Ectodermal cell (in vitro differentiated cells): ENCODE measurements around the gene SRF.

Experiments used
- H3K27ac ChIP-seq: 2 replicates; pipeline ENCODE4 v1.7.0; 2013; ENCODE audit warnings: mild to moderate bottlenecking, low read depth, low read length; ENCODE audit not compliant: insufficient read depth, poor library complexity, severe bottlenecking
- H3K27me3 ChIP-seq: 2 replicates; pipeline ENCODE4 v1.7.0; 2013; ENCODE audit warnings: mild to moderate bottlenecking, low read length; ENCODE audit not compliant: insufficient read depth, control insufficient read depth, poor library complexity, severe bottlenecking
- H3K36me3 ChIP-seq: one replicate; pipeline ENCODE4 v1.7.0; 2013; ENCODE audit warnings: low read length; ENCODE audit not compliant: control insufficient read depth, insufficient read depth
- H3K4me1 ChIP-seq: one replicate; pipeline ENCODE4 v1.7.0; 2013; ENCODE audit warnings: low read length; ENCODE audit not compliant: control insufficient read depth, insufficient read depth
- H3K4me3 ChIP-seq: 2 replicates; pipeline ENCODE4 v1.7.0; 2013; ENCODE audit warnings: low read depth, low read length, control low read depth; ENCODE audit not compliant: insufficient read depth
- H3K9me3 ChIP-seq: 2 replicates; pipeline ENCODE4 v1.7.0; 2013; ENCODE audit warnings: mild to moderate bottlenecking, low read length, moderate library complexity; ENCODE audit not compliant: control insufficient read depth
- WGBS, 2 experiments: methylation state at CpG; one replicate each; pipeline ENCODE4 v1.1.7; 2013; ENCODE audit warnings: missing lambda C conversion rate in 2 of 2; 5-methylcytosine and 5-hydroxymethylcytosine counted together

Gene SRF

DNA sequence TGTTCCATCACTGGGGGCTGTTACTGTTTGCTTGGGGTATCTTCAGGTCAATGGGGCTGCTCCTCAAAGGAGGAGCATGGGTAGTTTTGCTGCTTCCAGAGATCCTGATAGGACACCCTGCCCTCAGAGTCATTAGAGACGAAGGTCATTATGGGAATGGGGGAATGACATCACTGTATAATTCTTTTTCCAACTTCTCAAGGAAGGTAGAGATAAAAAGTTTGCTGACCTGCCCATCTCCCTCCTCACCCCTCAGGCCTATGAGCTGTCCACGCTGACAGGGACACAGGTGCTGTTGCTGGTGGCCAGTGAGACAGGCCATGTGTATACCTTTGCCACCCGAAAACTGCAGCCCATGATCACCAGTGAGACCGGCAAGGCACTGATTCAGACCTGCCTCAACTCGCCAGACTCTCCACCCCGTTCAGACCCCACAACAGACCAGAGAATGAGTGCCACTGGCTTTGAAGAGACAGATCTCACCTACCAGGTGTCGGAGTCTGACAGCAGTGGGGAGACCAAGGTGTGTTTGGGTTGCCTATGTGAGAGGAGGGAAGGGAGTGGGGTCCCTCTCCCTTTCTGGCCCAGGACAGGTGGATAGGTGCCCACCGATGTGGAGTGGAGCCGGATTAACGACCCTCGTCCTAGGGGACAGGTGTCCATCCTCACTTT is 2.7 kb downstream of the SRF start:
- 43 to 45% methylated on average over 11 of the region's 11 CpGs for WGBS, 2 experiments
- H3K36me3 ChIP-seq, result peaks cover 24% of the 10 kb centered on the region

GRCh38 chr6:43174263-43175112 is 3.4 kb downstream of the SRF start:
- Histone ChIP-seq H3K27ac (peak overlapping the region; percentile 83), H3K9me3 (no peaks in the 10 kb centered on the region), H3K27me3 (no peaks in the 10 kb centered on the region), H3K4me3 (peak overlapping the region; percentile 89), H3K4me1 (peaks cover 14% of the 10 kb centered on the region), H3K36me3 (peaks cover 32% of the 10 kb centered on the region)
- 1% methylated on average over 32 of the region's 32 CpGs for WGBS, 2 experiments

More for the DNA sequence above, 2.7 kb downstream of the SRF start:
- H3K27me3 ChIP-seq, result no peaks in the 10 kb centered on the region
- H3K4me3 ChIP-seq, result peak overlapping the region; percentile 89
- peaks cover 14% of the 10 kb centered on the region for H3K4me1 ChIP-seq
- peak overlapping the region; percentile 83 for H3K27ac ChIP-seq
- no peaks in the 10 kb centered on the region for H3K9me3 ChIP-seq

GRCh38 chr6:43175676-43176422 is 4.8 kb downstream of the SRF start:
- Histone ChIP-seq H3K4me3 (no peak overlapping the region), H3K27me3 (no peaks in the 10 kb centered on the region), H3K36me3 (peaks cover 34% of the 10 kb centered on the region), H3K9me3 (no peaks in the 10 kb centered on the region), H3K27ac (no peak overlapping the region), H3K4me1 (peaks cover 15% of the 10 kb centered on the region)
- 95 to 96% methylated on average over 11 of the region's 11 CpGs for WGBS, 2 experiments

DNA sequence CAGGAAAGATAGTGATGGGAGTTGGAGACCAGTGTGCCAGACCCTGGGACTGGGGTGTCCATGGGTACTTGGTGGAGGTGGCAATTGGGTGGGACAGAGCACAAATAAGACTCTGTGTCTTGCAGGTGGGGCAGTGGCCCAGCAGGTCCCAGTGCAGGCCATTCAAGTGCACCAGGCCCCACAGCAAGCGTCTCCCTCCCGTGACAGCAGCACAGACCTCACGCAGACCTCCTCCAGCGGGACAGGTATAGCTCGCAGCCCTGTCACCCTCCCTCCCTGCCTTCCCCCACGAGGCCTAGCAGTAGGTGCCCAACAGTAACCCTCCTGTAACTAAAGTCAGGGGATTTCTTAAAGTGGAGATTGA is 5.3 kb downstream of the SRF start:
- Histone ChIP-seq H3K27ac (no peak overlapping the region), H3K4me1 (peaks cover 20% of the 10 kb centered on the region), H3K36me3 (peaks cover 34% of the 10 kb centered on the region), H3K27me3 (no peaks in the 10 kb centered on the region), H3K4me3 (no peak overlapping the region), H3K9me3 (no peaks in the 10 kb centered on the region)
- WGBS, 2 experiments, result 92 to 98% methylated on average over 6 of the region's 6 CpGs

GRCh38 chr6:43178150-43178549 is 7.1 kb downstream of the SRF start:
- H3K9me3 ChIP-seq, result no peaks in the 10 kb centered on the region
- 95 to 96% methylated on average over 12 of the region's 12 CpGs for WGBS, 2 experiments
- peaks cover 34% of the 10 kb centered on the region for H3K36me3 ChIP-seq
- H3K27ac ChIP-seq, result no peak overlapping the region
- no peaks in the 10 kb centered on the region for H3K27me3 ChIP-seq
- H3K4me1 ChIP-seq, result peaks cover 16% of the 10 kb centered on the region
- no peak overlapping the region for H3K4me3 ChIP-seq

DNA sequence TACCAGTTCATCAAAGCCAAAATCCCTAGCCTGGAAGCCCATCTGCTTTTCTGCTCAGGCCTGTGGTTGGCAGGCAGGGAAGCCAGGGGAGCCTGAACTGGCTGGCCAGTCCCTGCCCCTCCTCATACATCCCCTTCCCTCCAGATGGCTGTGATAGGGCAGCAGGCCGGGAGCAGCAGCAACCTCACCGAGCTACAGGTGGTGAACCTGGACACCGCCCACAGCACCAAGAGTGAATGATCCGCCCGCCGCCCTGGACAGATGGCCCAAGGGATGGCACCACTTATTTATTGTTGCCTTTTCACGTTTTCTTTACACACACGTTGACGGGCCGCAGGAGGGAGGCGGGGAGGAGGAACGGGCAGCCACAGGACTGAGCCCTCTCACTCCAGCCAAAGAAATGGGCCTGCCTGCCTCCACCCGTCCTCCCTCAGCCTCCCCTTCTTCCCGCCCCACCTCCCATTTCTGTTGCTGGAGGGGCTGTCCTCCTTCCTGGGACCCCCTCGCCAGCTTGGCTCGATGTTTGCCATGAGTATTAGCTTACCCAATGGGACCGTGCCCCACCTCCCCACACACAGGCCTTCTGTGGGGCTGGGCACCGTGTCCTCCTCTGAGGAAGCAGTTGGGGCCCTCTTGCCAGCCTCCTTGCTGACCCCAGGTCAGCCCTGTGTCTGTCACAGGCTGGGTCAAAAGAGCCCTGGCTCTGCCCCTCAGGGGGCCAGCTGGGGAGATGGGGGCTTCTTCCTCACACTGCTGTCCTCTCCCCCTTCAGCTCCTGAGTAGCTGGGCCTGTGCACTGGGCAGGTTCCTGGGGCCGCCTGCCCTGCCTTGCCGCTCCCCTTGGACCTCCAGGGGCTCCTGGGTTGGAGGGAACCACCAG is 8.1 kb downstream of the SRF start:
- Histone ChIP-seq H3K4me3 (no peak overlapping the region), H3K27me3 (no peaks in the 10 kb centered on the region), H3K36me3 (peaks cover 34% of the 10 kb centered on the region), H3K4me1 (peaks cover 6% of the 10 kb centered on the region), H3K9me3 (no peaks in the 10 kb centered on the region), H3K27ac (no peak overlapping the region)
- 92 to 93% methylated on average over 20 of the region's 20 CpGs for WGBS, 2 experiments

DNA sequence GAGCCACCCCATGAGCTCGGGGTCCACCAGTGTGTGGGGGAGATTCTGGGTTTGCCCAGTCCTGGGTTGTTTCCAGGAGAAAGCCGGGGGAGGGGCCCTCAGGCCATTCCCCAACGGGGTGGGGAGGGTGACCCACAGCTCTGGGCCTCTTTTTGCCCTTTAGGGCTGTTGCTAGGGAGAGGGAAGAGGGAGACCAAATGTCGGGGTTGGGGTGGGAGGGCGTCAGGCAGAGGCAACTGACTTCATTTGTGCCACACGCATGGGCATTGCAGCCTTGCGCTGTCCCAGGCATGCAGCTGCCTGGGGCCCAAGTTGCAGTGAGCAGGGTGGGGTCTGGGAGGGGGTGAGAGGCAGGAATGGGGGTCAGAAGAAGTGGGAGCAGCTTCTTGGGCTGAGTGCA is 9.0 kb downstream of the SRF start:
- Histone ChIP-seq H3K27ac (no peak overlapping the region), H3K36me3 (peaks cover 34% of the 10 kb centered on the region), H3K4me3 (no peak overlapping the region), H3K4me1 (peaks cover 6% of the 10 kb centered on the region), H3K9me3 (no peaks in the 10 kb centered on the region), H3K27me3 (no peaks in the 10 kb centered on the region)
- 89% methylated on average over 7 of the region's 7 CpGs for WGBS, 2 experiments

GRCh38 chr6:43180985-43181384 is 9.9 kb downstream of the SRF start:
- H3K4me1 ChIP-seq, result peaks cover 6% of the 10 kb centered on the region
- no peaks in the 10 kb centered on the region for H3K27me3 ChIP-seq
- H3K36me3 ChIP-seq, result peaks cover 29% of the 10 kb centered on the region
- WGBS, 2 experiments, result 71 to 78% methylated on average over 5 of the region's 5 CpGs
- H3K27ac ChIP-seq, result no peak overlapping the region
- H3K9me3 ChIP-seq, result no peaks in the 10 kb centered on the region
- peak overlapping the region; percentile 72 for H3K4me3 ChIP-seq

DNA sequence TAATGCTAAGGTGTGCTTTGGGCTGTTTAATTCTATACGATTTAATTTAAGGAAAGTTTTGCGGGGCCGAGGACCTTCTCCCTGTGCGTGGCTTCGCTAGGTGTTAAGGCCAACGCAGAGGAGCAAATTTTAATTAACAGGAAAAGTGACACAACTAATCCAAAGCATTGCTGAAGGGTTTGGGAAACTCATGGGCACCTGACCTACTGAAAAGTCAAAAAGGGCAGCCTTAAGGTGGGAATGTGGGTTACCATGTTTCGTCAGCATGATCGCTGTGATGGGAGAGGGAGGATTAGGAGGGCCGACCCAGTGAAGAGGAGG is 10.5 kb downstream of the SRF start:
- Histone ChIP-seq H3K36me3 (peaks cover 29% of the 10 kb centered on the region), H3K4me3 (peak overlapping the region; percentile 72), H3K4me1 (peaks cover 6% of the 10 kb centered on the region), H3K27ac (peak overlapping the region; percentile 55), H3K27me3 (no peaks in the 10 kb centered on the region), H3K9me3 (no peaks in the 10 kb centered on the region)
- 27 to 33% methylated on average over 9 of the region's 9 CpGs for WGBS, 2 experiments
